Activated naive CD4-positive, alpha-beta T cell treated with anti-CD3 and anti-CD28 coated beads for 36 hours (primary cell): ENCODE measurements around the gene MT1A. TPM values are rescaled to one million over a fixed set of nuclear protein-coding genes. Genes with fewer than 3 reads are reported as not detected.
A peak's percentile ranks its signal among the peaks of the same experiment; 100 is the strongest.

Experiments used
- CTCF ChIA-PET: fragments of 350-600 bp; sonication (Branson Sonifier 250); formaldehyde crosslinking; loops from one replicate; lab custom pipeline; 2021; ENCODE audit warnings: antibody characterized with exemption; lab: Charles Lee
- DNase-seq: peaks from one replicate; pipeline ENCODE4 v3.0.0-alpha.2; 2020
- H3K27ac Mint-ChIP-seq: one replicate; pipeline ENCODE4 v1.8.0; 2021; ENCODE audit warnings: mild to moderate bottlenecking, mixed read lengths
- H3K27me3 Mint-ChIP-seq: one replicate; pipeline ENCODE4 v1.8.0; 2021; ENCODE audit warnings: low read depth, mixed read lengths
- H3K36me3 Mint-ChIP-seq: one replicate; pipeline ENCODE4 v1.8.0; 2021; ENCODE audit warnings: low read depth, mixed read lengths
- H3K4me1 Mint-ChIP-seq: one replicate; pipeline ENCODE4 v1.8.0; 2021; ENCODE audit warnings: low read depth, mixed read lengths
- H3K4me3 Mint-ChIP-seq: one replicate; pipeline ENCODE4 v1.8.0; 2021; ENCODE audit warnings: mild to moderate bottlenecking, moderate library complexity, mixed read lengths
- H3K9me3 Mint-ChIP-seq: one replicate; pipeline ENCODE4 v1.8.0; 2021; ENCODE audit warnings: mixed read lengths
- intact Hi-C: fragments of 100-400 bp; cut with micrococcal nuclease; formaldehyde crosslinking; loops from one replicate; pipeline ENCODE4 v1.15.1; 2023
- total RNA-seq, 2 experiments: library from RNA; stranded (reverse); gene quantifications; one replicate each; pipeline ENCODE4 v1.2.3, GENCODE V29; 2021

MT1A gene
- total RNA-seq, 2 experiments from 2014 or later: not detected

- peak; percentile 61 for DNase-seq
- Mint-ChIP-seq H3K4me1 (peaks cover 14% of the 10 kb centered on the region), H3K27ac (no peak within 1 kb of the TSS)
Measured at GRCh38 chr16:56625140-56625942, 13.1 kb upstream of the MT1A start, which contains the start of gene MT1E. TSS of gene MT1E (plus strand) at chr16:56625781. CDS start at chr16:56625852, 71 bp downstream.

GRCh38 chr16:56625943-56626654 lies 12.4 kb upstream of the MT1A start:
- Mint-ChIP-seq H3K9me3 (no peaks in the 10 kb centered on the region), H3K36me3 (no peaks in the 10 kb centered on the region), H3K4me1 (peaks cover 14% of the 10 kb centered on the region), H3K27ac (no peak overlapping the region), H3K27me3 (peaks cover 31% of the 10 kb centered on the region), H3K4me3 (peak overlapping the region; percentile 68)
- CTCF ChIA-PET: interaction anchor here (1.2 kb wide), 1 partner anchor 76 kb away, joined by 6 read pairs; no protein-coding TSS in a partner anchor
- DNase-seq: no peak
- intact Hi-C loops: loop anchor here (1.0 to 2.0 kb wide), 4 partner anchors 12 to 56 kb away; partner anchors contain the start of genes MT1X and MT2A

More at GRCh38 chr16:56625140-56625942, 13.1 kb upstream of the MT1A start, which contains the start of gene MT1E:
- CTCF ChIA-PET: interaction anchor here (1.2 kb wide), 1 partner anchor 77 kb away, joined by 6 read pairs; no protein-coding TSS in a partner anchor
- no peaks in the 10 kb centered on the region for H3K9me3 Mint-ChIP-seq
- peaks cover 25% of the 10 kb centered on the region for H3K27me3 Mint-ChIP-seq
- intact Hi-C loops: loop anchor here (1.0 to 2.0 kb wide), 4 partner anchors 11 to 57 kb away; partner anchors contain the start of genes MT1X and MT2A
- peak within 1 kb of the TSS; percentile 76 for H3K4me3 Mint-ChIP-seq
- no peaks in the 10 kb centered on the region for H3K36me3 Mint-ChIP-seq

GRCh38 chr16:56626685-56627084 lies 11.8 kb upstream of the MT1A start:
- CTCF ChIA-PET: interaction anchor here (0.6 kb wide), 1 partner anchor 75 kb away, joined by 3 read pairs; no protein-coding TSS in a partner anchor
- no peak for DNase-seq
- Mint-ChIP-seq H3K4me3 (no peak overlapping the region), H3K4me1 (peaks cover 15% of the 10 kb centered on the region), H3K27me3 (peaks cover 37% of the 10 kb centered on the region), H3K9me3 (no peaks in the 10 kb centered on the region), H3K36me3 (no peaks in the 10 kb centered on the region), H3K27ac (no peak overlapping the region)
- intact Hi-C loops: no loop called here

GRCh38 chr16:56628486-56629350 lies 9.7 kb upstream of the MT1A start:
- H3K4me3 Mint-ChIP-seq: no peak overlapping the region
- H3K27ac Mint-ChIP-seq: no peak overlapping the region
- H3K9me3 Mint-ChIP-seq: no peaks in the 10 kb centered on the region
- H3K4me1 Mint-ChIP-seq: peaks cover 24% of the 10 kb centered on the region
- intact Hi-C loops: no loop called here
- peaks cover 52% of the 10 kb centered on the region for H3K27me3 Mint-ChIP-seq
- H3K36me3 Mint-ChIP-seq: no peaks in the 10 kb centered on the region
- CTCF ChIA-PET: interaction anchor here (0.7 kb wide), 2 partner anchors 52 to 155 kb away, joined by 3 read pairs; no protein-coding TSS in a partner anchor
- DNase-seq: no peak

- intact Hi-C loops: no loop called here
- CTCF ChIA-PET: interaction anchor here (1.8 kb wide), 1 partner anchor 14 kb away, joined by 7 read pairs; no protein-coding TSS in a partner anchor
- Mint-ChIP-seq H3K27ac (no peak overlapping the region), H3K4me1 (peaks cover 22% of the 10 kb centered on the region), H3K4me3 (no peak overlapping the region), H3K36me3 (no peaks in the 10 kb centered on the region), H3K27me3 (peaks cover 57% of the 10 kb centered on the region), H3K9me3 (no peaks in the 10 kb centered on the region)
- no peak for DNase-seq
Measured at GRCh38 chr16:56629531-56629930, 8.9 kb upstream of the MT1A start.

- CTCF ChIA-PET: interaction anchor here (0.6 to 1.8 kb wide), 3 partner anchors 13 to 72 kb away, joined by 3 to 7 read pairs (median 3); no protein-coding TSS in a partner anchor
Measured at GRCh38 chr16:56630134-56630533, 8.3 kb upstream of the MT1A start.

GRCh38 chr16:56631197-56631596 lies 7.3 kb upstream of the MT1A start:
- CTCF ChIA-PET: interaction anchor here (1.5 to 1.8 kb wide), 2 partner anchors 12 to 71 kb away, joined by 3 to 7 read pairs; no protein-coding TSS in a partner anchor
- Mint-ChIP-seq H3K36me3 (no peaks in the 10 kb centered on the region), H3K27ac (no peak overlapping the region), H3K27me3 (peaks cover 59% of the 10 kb centered on the region), H3K4me1 (peaks cover 22% of the 10 kb centered on the region), H3K4me3 (no peak overlapping the region), H3K9me3 (no peaks in the 10 kb centered on the region)
- intact Hi-C loops: no loop called here
- DNase-seq: no peak

More at GRCh38 chr16:56630134-56630533, 8.3 kb upstream of the MT1A start:
- no peak for DNase-seq
- H3K4me1 Mint-ChIP-seq: peaks cover 23% of the 10 kb centered on the region
- H3K27ac Mint-ChIP-seq: no peak overlapping the region
- no peaks in the 10 kb centered on the region for H3K9me3 Mint-ChIP-seq
- peaks cover 59% of the 10 kb centered on the region for H3K27me3 Mint-ChIP-seq
- no peaks in the 10 kb centered on the region for H3K36me3 Mint-ChIP-seq
- no peak overlapping the region for H3K4me3 Mint-ChIP-seq
- intact Hi-C loops: no loop called here

GRCh38 chr16:56631832-56632155 lies 6.7 kb upstream of the MT1A start:
- intact Hi-C loops: no loop called here
- Mint-ChIP-seq H3K9me3 (no peaks in the 10 kb centered on the region), H3K4me1 (peaks cover 24% of the 10 kb centered on the region), H3K27ac (no peak overlapping the region), H3K36me3 (no peaks in the 10 kb centered on the region), H3K4me3 (peak overlapping the region; percentile 59), H3K27me3 (peaks cover 59% of the 10 kb centered on the region)
- no peak for DNase-seq
- CTCF ChIA-PET: no interaction called here

GRCh38 chr16:56632156-56632847 lies 6.2 kb upstream of the MT1A start, which contains the start of gene MT1M:
TSS of gene MT1M (plus strand) at chr16:56632659. CDS start at chr16:56632732, 73 bp downstream.
- intact Hi-C loops: no loop called here
- Mint-ChIP-seq H3K27me3 (peaks cover 60% of the 10 kb centered on the region), H3K36me3 (no peaks in the 10 kb centered on the region), H3K4me1 (peaks cover 24% of the 10 kb centered on the region), H3K9me3 (no peaks in the 10 kb centered on the region), H3K27ac (no peak within 1 kb of the TSS), H3K4me3 (peak within 1 kb of the TSS; percentile 59)
- DNase-seq: no peak
- CTCF ChIA-PET: no interaction called here

- Mint-ChIP-seq H3K27me3 (peaks cover 66% of the 10 kb centered on the region), H3K4me1 (peaks cover 27% of the 10 kb centered on the region), H3K4me3 (peak overlapping the region; percentile 33), H3K9me3 (no peaks in the 10 kb centered on the region), H3K36me3 (no peaks in the 10 kb centered on the region), H3K27ac (no peak overlapping the region)
- no peak for DNase-seq
- CTCF ChIA-PET: interaction anchor here (0.9 kb wide), 1 partner anchor 29 kb away, joined by 3 read pairs; no protein-coding TSS in a partner anchor
- intact Hi-C loops: no loop called here
Measured at GRCh38 chr16:56632848-56633365, 5.6 kb upstream of the MT1A start.

- Mint-ChIP-seq H3K27ac (no peak overlapping the region), H3K9me3 (no peaks in the 10 kb centered on the region), H3K27me3 (peaks cover 70% of the 10 kb centered on the region), H3K4me3 (no peak overlapping the region), H3K4me1 (peaks cover 30% of the 10 kb centered on the region), H3K36me3 (no peaks in the 10 kb centered on the region)
- intact Hi-C loops: no loop called here
- DNase-seq: no peak
- CTCF ChIA-PET: interaction anchor here (0.9 kb wide), 1 partner anchor 29 kb away, joined by 3 read pairs; no protein-coding TSS in a partner anchor
Measured at GRCh38 chr16:56633535-56633934, 4.9 kb upstream of the MT1A start.
